HFF-Myc (cell line): ENCODE results near the gene FAM89B.
"Not testable (repeated sequence)": the region's sequence is repeated elsewhere in the genome, so short reads cannot be mapped to it uniquely, and the experiment has no call there.

Source experiments
- DNase-seq: peaks from one replicate; pipeline ENCODE4 v3.0.0-alpha.2; 2011; ENCODE audit warnings: low read depth; ENCODE audit errors: extremely low read depth
- H3K4me3 ChIP-seq: replicated peaks from 2 replicates; pipeline ENCODE4 v1.5.1; 2011; ENCODE audit warnings: low read depth, mild to moderate bottlenecking, control low read depth, low read length
- TF ChIP-seq, protein P1 (sequence below): IDR thresholded peaks from 2 replicates; pipeline ENCODE4 v1.5.1; 2012; ENCODE audit warnings: mild to moderate bottlenecking, low read depth, low read length, control low read depth; ENCODE audit errors: missing control alignments

FAM89B gene

DNA sequence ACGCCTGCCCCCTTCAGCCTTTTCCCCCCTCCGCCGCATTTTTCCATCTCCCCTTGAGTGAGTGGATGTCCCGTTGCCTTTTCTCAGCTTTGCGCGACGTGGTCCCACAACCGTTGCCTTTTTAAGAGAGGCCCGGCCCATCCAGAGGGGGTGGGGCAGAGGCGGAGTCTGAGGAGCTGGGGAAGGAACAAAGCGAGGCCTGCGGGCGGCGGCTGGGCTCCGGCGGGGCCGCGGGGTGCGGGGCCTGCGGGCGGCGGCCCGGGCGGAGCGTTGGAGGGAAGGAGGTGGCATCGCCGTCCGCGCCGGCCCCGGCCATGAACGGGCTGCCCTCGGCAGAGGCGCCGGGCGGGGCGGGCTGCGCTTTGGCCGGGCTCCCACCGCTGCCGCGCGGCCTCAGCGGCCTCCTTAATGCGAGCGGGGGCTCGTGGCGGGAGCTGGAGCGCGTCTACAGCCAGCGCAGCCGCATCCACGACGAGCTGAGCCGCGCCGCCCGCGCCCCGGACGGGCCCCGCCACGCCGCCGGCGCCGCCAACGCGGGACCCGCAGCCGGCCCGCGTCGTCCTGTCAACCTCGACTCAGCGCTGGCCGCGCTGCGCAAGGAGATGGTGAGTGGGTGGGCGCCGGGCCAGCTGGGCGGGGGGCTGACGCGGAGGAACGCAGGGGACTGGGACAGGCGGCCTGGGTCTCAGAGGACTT lies at the start of gene FAM89B:
FAM89B (plus strand) TSS at position 183 of the 696 bp plus-strand sequence; CDS start at position 315, 132 bp downstream.
- peak within 1 kb of the TSS; percentile 85 for H3K4me3 ChIP-seq
- TF ChIP-seq, protein P1, sequence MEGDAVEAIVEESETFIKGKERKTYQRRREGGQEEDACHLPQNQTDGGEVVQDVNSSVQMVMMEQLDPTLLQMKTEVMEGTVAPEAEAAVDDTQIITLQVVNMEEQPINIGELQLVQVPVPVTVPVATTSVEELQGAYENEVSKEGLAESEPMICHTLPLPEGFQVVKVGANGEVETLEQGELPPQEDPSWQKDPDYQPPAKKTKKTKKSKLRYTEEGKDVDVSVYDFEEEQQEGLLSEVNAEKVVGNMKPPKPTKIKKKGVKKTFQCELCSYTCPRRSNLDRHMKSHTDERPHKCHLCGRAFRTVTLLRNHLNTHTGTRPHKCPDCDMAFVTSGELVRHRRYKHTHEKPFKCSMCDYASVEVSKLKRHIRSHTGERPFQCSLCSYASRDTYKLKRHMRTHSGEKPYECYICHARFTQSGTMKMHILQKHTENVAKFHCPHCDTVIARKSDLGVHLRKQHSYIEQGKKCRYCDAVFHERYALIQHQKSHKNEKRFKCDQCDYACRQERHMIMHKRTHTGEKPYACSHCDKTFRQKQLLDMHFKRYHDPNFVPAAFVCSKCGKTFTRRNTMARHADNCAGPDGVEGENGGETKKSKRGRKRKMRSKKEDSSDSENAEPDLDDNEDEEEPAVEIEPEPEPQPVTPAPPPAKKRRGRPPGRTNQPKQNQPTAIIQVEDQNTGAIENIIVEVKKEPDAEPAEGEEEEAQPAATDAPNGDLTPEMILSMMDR = no peak
- no peak for DNase-seq

DNA sequence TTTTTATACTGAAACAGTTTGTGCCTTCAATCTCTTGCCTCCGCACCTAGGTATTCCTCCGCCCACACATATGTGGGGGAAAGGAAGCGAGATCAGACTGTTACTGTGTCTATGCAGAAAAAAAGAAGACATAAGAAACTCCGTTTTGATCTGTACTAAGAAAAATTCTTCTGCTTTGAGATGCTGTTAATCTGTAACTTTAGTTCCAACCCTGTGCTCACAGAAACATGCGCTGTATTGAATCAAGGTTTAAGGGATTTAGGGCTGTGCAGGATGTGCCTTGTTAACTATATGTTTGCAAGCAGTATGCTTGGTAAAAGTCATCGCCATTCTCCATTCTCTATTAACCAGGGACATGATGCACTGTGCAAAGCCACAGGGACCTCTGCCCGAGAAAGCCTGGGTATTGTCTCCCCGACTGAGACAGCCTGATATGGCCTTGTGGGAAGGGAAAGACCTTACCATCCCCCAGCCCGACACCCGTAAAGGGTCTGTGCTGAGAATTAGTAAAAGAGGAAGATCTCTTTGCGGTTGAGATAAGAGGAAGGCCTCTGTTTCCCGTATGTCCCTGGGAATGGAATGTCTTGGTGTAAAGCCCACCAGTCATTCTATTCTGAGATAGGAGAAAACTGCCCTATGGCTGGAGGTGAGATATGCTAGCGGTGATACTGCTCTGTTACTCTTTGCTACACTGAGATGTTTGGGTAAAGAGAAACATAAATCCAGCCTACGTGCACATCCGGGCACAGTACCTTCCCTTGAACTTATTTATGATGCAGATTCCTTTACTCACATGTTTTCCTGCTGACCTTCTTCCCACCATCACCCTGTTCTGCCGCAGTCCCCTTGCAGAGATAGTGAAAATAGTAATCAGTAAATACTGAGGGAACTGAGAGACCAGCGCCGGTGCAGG lies 49.4 kb upstream of the FAM89B start:
- not testable (repeated sequence) for H3K4me3 ChIP-seq, DNase-seq

DNA sequence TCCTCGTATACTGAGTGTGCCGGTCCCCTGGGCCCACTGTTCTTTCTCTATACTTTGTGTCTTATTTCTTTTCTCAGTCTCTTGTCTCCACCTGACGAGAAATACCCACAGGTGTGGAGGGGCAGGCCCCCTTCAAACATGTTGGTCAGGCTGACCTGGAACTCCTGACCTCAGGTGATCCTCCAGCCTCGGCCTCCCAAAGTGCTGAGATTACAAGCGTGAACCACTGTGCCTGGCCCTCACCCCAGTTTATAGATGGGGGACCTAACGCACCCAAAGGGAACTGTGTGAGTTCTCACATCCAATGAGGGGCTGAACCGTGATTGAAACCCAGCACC lies 48.7 kb upstream of the FAM89B start:
- H3K4me3 ChIP-seq, DNase-seq: not testable (repeated sequence)

DNA sequence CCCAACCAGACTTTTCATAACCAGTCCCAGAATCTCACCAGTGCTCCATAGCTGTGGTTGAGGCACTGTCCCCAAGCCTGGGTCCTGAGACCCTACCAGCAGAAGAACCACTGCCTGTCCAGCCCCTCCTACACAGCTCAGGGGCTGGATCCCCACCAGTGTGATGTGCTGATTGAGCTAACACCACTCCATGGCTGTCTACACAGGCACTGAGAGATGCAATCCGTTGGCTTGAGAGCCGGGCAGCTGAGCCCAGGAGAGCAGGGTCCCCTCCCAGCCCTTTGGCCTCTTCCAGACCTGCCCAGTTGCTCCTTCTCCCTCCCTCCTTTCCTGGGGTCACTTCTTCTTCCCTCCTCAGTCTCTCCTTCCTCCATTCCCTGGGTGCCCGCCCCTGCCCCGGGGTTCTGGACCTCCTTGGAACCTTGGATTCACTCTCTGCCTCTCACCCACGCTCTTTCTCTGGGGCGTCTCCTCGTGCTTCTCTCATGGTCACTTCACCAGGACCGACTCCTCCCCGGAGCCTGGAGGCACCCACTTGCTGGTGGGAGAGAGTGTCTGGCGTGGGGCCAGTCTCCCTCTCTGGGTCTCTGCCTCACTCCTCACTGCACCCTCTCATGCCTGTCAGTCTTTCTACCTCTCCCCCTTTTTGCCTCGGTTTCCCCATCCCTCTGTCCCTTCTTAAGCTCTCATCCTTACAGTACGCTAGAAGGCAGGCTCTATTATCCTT lies 48.2 kb upstream of the FAM89B start:
- TF ChIP-seq, protein P1 = no peak
- H3K4me3 ChIP-seq = peak overlapping the region; percentile 25
- no peak for DNase-seq

DNA sequence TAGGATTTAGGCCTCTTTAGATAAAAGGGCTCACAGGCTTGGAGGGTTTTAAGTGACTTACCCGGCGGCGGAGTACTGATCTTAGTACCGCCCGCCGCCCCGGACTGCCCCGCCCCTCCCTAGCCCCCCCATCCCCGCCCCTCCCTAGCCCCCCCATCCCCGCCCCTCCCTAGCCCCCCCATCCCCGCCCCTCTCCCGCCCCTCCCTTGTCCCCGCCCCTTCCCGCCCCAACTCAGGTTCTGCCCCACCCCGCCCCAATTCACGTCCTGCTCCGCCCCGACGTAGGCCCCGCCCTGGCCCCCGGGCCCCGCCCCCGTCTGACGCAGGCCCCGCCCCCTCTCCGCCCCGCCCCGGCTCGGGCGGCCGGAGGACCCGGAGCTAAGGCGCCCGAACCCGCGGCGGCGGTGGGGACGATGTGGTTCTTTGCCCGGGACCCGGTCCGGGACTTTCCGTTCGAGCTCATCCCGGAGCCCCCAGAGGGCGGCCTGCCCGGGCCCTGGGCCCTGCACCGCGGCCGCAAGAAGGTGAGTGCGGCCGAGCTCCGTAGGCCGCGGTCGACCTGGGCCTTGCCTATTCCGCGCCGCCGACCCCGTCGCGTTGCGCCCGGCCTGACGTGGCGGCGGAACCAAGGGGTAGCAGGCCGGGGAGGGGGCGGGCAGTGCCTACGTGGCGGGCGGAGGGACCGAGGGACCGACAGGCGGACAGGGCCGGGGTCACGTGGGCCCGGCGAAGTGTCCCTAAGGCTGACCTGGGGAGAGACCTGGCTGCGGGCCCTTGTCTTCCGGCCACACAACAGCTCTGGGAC lies 47.4 kb upstream of the FAM89B start, which contains the start of gene SCYL1:
SCYL1 (plus strand) TSS at position 343 of the 805 bp plus-strand sequence; CDS start at position 414, 71 bp downstream.
- peak; percentile 12 for DNase-seq
- TF ChIP-seq, protein P1 = no peak
- peak within 1 kb of the TSS; percentile 76 for H3K4me3 ChIP-seq

DNA sequence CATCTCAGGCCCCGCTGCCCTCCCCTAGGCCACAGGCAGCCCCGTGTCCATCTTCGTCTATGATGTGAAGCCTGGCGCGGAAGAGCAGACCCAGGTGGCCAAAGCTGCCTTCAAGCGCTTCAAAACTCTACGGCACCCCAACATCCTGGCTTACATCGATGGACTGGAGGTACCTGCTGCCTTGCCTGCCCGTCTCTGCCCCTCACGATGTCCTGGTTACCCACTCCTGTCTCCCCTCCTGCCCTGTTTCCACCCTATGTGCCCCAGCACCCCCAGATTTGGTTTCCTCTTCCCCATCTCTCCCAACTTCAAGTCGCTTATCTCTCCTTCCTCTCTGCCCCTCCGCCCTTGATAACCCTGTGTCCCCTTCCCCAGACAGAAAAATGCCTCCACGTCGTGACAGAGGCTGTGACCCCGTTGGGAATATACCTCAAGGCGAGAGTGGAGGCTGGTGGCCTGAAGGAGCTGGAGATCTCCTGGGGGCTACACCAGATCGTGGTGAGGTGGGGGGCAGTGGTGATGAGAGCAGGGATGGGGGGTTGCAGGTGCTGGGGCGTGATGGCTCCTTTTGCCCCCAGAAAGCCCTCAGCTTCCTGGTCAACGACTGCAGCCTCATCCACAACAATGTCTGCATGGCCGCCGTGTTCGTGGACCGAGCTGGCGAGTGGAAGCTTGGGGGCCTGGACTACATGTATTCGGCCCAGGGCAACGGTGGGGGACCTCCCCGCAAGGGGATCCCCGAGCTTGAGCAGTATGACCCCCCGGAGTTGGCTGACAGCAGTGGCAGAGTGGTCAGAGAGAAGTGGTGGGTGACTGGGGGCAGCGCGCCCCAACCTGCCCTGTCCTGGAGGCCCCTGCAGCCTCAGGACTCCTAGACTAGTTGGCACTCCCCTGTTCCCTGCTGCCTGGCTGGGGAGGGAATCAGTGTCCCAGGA lies 46.5 kb upstream of the FAM89B start:
- no peak for DNase-seq
- TF ChIP-seq, protein P1 = no peak
- H3K4me3 ChIP-seq = peak overlapping the region; percentile 76
